K562 (cell line): Measurements from ENCODE around the gene ASPRV1. TPM values are rescaled to one million over a fixed set of nuclear protein-coding genes. Genes with fewer than 3 reads are reported as not detected.

Experiments used
- ARNT ChIP-seq, 2 experiments: fragments of 450-650 bp; IDR thresholded peaks; 2 replicates each; pipeline ENCODE4 v1.6.1; 2016; ENCODE audit warnings: mild to moderate bottlenecking in 1 of 2
- C11orf30 ChIP-seq: fragments of 450-650 bp; IDR thresholded peaks from 2 replicates; pipeline ENCODE4 v1.6.1; 2016; ENCODE audit warnings: low read depth, mild to moderate bottlenecking
- CREB5 ChIP-seq: fragments of 250-450 bp; sonication (Bioruptor Pico); IDR thresholded peaks from 2 replicates; pipeline ENCODE4 v1.5.0; 2020; ENCODE audit warnings: mild to moderate bottlenecking
- CTBP1 ChIP-seq: fragments of 450-650 bp; IDR thresholded peaks from 2 replicates; pipeline ENCODE4 v1.6.1; 2016; ENCODE audit warnings: borderline replicate concordance
- CTCF ChIP-seq, 3 experiments: IDR thresholded peaks in 2 of 3; conservative IDR thresholded peaks in 1 of 3; 2 replicates each; pipeline ENCODE4 v1.5.1; 2011 to 2012; ENCODE audit warnings: low read length in 3 of 3, mild to moderate bottlenecking in 3 of 3, control low read depth in 2 of 3, improper control_type of control experiment in 1 of 3, inconsistent platforms in 1 of 3, low read depth in 1 of 3, mixed read lengths in 1 of 3, moderate library complexity in 1 of 3; ENCODE audit not compliant: insufficient read depth in 2 of 3
- GATAD2B ChIP-seq: fragments of 450-650 bp; IDR thresholded peaks from 2 replicates; pipeline ENCODE4 v1.6.1; 2017; ENCODE audit warnings: mild to moderate bottlenecking, borderline replicate concordance
- KHSRP ChIP-seq: fragments of 450-650 bp; IDR thresholded peaks from 2 replicates; pipeline ENCODE4 v1.6.1; 2017
- MTA1 ChIP-seq: fragments of 450-650 bp; IDR thresholded peaks from 2 replicates; pipeline ENCODE4 v1.6.1; 2017; ENCODE audit warnings: borderline replicate concordance
- NR2C2 ChIP-seq, 2 experiments: fragments of 200-800 bp in 1 of 2; sonication (Bioruptor generic) in 1 of 2; sonication (generic) in 1 of 2; formaldehyde crosslinking in 1 of 2; IDR thresholded peaks; 2 replicates each; pipeline versions ENCODE4 v1.6.1 to v1.8.0; 2016 to 2022; ENCODE audit warnings: mild to moderate bottlenecking in 1 of 2, missing compliant biosample characterization in 1 of 2, missing genetic modification characterization in 1 of 2, missing genetic modification reagents in 1 of 2
- SLC30A9 ChIP-seq: fragments of 250-450 bp; sonication (Bioruptor Pico); IDR thresholded peaks from 2 replicates; pipeline ENCODE4 v1.8.0; 2022; ENCODE audit warnings: mild to moderate bottlenecking, moderate library complexity
- TARDBP ChIP-seq: fragments of 450-650 bp; IDR thresholded peaks from 2 replicates; pipeline ENCODE4 v1.6.1; 2016
- ZBTB5 ChIP-seq: fragments of 450-650 bp; IDR thresholded peaks from 2 replicates; pipeline ENCODE4 v1.6.1; 2017; ENCODE audit warnings: antibody characterized with exemption
- ZNF175 ChIP-seq: fragments of 200-800 bp; sonication (Bioruptor generic); IDR thresholded peaks from 2 replicates; pipeline ENCODE4 v1.6.1; 2016; ENCODE audit warnings: low read depth, mild to moderate bottlenecking, missing genetic modification characterization, missing compliant biosample characterization
- ZNF274 ChIP-seq: IDR thresholded peaks from 2 replicates; pipeline ENCODE4 v1.6.1; 2011; ENCODE audit warnings: low read depth, mild to moderate bottlenecking, low read length, moderate library complexity, borderline replicate concordance
- ZNF766 ChIP-seq: fragments of 200-800 bp; sonication (Bioruptor generic); conservative IDR thresholded peaks from 2 replicates; pipeline ENCODE4 v1.6.1; 2016; ENCODE audit warnings: missing genetic modification characterization, missing compliant biosample characterization
- polyA plus RNA-seq, 8 experiments: library from polyadenylated mRNA; depleted of rRNA in 4 of 8; stranded (reverse) in 5 of 8; unstranded in 3 of 8; fragments of >200 nt; fragmentation: Nextera tagmentation in 2 of 8; fragmentation: Illumina TruSeq in 1 of 8; extraction: Ambion mirVana in 2 of 8; extraction: Trizol in 1 of 8; gene quantifications; 2 replicates each; pipeline versions ENCODE4 v1.2.1 to v1.2.3, GENCODE V29; 2011 to 2014; ENCODE audit warnings: inconsistent platforms in 1 of 8, missing spikeins in 1 of 8
- total RNA-seq, 7 experiments: library from RNA; depleted of rRNA in 6 of 7; stranded (reverse); fragments of >200 nt in 6 of 7; fragmentation: Illumina TruSeq in 2 of 7; extraction: Trizol in 2 of 7; gene quantifications; 2 replicates each; pipeline versions ENCODE4 v1.2.1 to v1.2.3, GENCODE V29; 2011 to 2021; ENCODE audit warnings: low replicate concordance in 1 of 7
- TF ChIP-seq, protein P1 (sequence below): fragments of 250-450 bp; sonication (Bioruptor Pico); IDR thresholded peaks from 2 replicates; pipeline ENCODE4 v1.9.0; 2021; ENCODE audit warnings: mild to moderate bottlenecking
- TF ChIP-seq, protein P2 (sequence below): fragments of 250-450 bp; sonication (Bioruptor Pico); IDR thresholded peaks from 2 replicates; pipeline ENCODE4 v1.5.0; 2021
- TF ChIP-seq, protein P3 (sequence below): fragments of 250-450 bp; sonication (Bioruptor Pico); IDR thresholded peaks from 2 replicates; pipeline ENCODE4 v1.4.0; 2020; ENCODE audit warnings: borderline replicate concordance

Gene ASPRV1
- total and polyA plus RNA-seq, 9 of the 15 experiments (the other 6 are each of a cell fraction or from before 2014, with no cell fraction given): 0.17 to 0.72 (median 0.47) TPM; not detected in 1

GRCh38 chr2:69914164-69914949 is 47.1 kb downstream of the ASPRV1 start (continued):
- no peak for TF ChIP-seq GATAD2B
- TF ChIP-seq CTCF (IDR thresholded peaks at IDR 0.05 in 2 of 3, conservative IDR thresholded peaks at IDR 0.05 in 1 of 3; ENCODE audit: insufficient read depth in 2 of 3, low read depth in 1 of 3, low read length in 3 of 3): peak; percentile 61 to 65 (median 62)
- TF ChIP-seq, protein P1, sequence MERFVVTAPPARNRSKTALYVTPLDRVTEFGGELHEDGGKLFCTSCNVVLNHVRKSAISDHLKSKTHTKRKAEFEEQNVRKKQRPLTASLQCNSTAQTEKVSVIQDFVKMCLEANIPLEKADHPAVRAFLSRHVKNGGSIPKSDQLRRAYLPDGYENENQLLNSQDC: peak; percentile 26; the same call in 1 of the 2 replicates
- TF ChIP-seq TARDBP: no peak; the same call in 1 of the 2 replicates
- peak; percentile 77 for TF ChIP-seq ZNF175
- TF ChIP-seq, protein P2, sequence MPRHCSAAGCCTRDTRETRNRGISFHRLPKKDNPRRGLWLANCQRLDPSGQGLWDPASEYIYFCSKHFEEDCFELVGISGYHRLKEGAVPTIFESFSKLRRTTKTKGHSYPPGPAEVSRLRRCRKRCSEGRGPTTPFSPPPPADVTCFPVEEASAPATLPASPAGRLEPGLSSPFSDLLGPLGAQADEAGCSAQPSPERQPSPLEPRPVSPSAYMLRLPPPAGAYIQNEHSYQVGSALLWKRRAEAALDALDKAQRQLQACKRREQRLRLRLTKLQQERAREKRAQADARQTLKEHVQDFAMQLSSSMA (CRISPR knock-in tag): 0 out of 2 replicates have a peak, but pooled peaks have one; percentile 56
- peak; percentile 8; the same call in 1 of the 2 replicates for TF ChIP-seq C11orf30
- no peak for TF ChIP-seq SLC30A9
- TF ChIP-seq ZNF766 (CRISPR knock-in tag): peak; percentile 82
- TF ChIP-seq KHSRP: no peak
- TF ChIP-seq NR2C2 (CRISPR knock-in tag; IDR thresholded peaks at IDR 0.05): no peak
- peak; percentile 78 for TF ChIP-seq NR2C2 (tag; IDR thresholded peaks at IDR 0.05)
- peak; percentile 77 for TF ChIP-seq CTBP1
- no peak for TF ChIP-seq ZBTB5
- TF ChIP-seq, protein P3, sequence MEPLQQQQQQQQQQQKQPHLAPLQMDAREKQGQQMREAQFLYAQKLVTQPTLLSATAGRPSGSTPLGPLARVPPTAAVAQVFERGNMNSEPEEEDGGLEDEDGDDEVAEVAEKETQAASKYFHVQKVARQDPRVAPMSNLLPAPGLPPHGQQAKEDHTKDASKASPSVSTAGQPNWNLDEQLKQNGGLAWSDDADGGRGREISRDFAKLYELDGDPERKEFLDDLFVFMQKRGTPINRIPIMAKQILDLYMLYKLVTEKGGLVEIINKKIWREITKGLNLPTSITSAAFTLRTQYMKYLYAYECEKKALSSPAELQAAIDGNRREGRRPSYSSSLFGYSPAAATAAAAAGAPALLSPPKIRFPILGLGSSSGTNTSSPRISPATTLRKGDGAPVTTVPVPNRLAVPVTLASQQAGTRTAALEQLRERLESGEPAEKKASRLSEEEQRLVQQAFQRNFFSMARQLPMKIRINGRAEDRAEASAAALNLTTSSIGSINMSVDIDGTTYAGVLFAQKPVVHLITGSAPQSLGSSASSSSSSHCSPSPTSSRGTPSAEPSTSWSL (CRISPR knock-in tag): peak; percentile 39; the same call in 1 of the 2 replicates
- no peak for TF ChIP-seq CREB5
- TF ChIP-seq ARNT (IDR thresholded peaks at IDR 0.05): no peak
- no peak for TF ChIP-seq ZNF274
- TF ChIP-seq MTA1: no peak
